ENCODE data around the gene TMEM115.
A peak's percentile ranks its signal among the peaks of the same experiment; 100 is the strongest.

The TMEM115 gene

GRCh38 chr3:50358911-50359759 lies at the start of gene TMEM115:
Gene TMEM115, minus strand, starts transcription at chr3:50359521. Its CDS starts 458 bp downstream, at chr3:50359063.
- H3K27ac Mint-ChIP-seq = peak within 1 kb of the TSS; percentile 99
- H3K9me3 Mint-ChIP-seq = no peaks in the 10 kb centered on the region
- H3K36me3 Mint-ChIP-seq = peaks cover 12 to 30% of the 10 kb centered on the region in 2 donors
- H3K4me3 Mint-ChIP-seq = peak within 1 kb of the TSS; percentile 96 to 99
- no peaks in the 10 kb centered on the region for H3K27me3 Mint-ChIP-seq
- peak; percentile 100 for ATAC-seq (replicated peaks)
- peak; percentile 94 for DNase-seq
- peaks cover 40 to 53% of the 10 kb centered on the region in 2 donors for H3K4me1 Mint-ChIP-seq

GRCh38 chr3:50408443-50408944 lies 49.2 kb upstream of the TMEM115 start:
- ATAC-seq (replicated peaks) (no peak), DNase-seq (no peak)
- H3K9me3 Mint-ChIP-seq = peaks cover 0 to 4% of the 10 kb centered on the region in 2 donors
- peaks cover 18 to 19% of the 10 kb centered on the region in 2 donors for H3K27me3 Mint-ChIP-seq
- no peak overlapping the region for H3K27ac Mint-ChIP-seq
- no peaks in the 10 kb centered on the region for H3K36me3 Mint-ChIP-seq
- H3K4me1 Mint-ChIP-seq = peaks cover 0 to 2% of the 10 kb centered on the region in 2 donors
- H3K4me3 Mint-ChIP-seq = no peak overlapping the region

- H3K27ac Mint-ChIP-seq = no peak overlapping the region
- H3K9me3 Mint-ChIP-seq = peaks cover 0 to 4% of the 10 kb centered on the region in 2 donors
- H3K4me1 Mint-ChIP-seq = peaks cover 0 to 2% of the 10 kb centered on the region in 2 donors
- no peak for DNase-seq
- H3K27me3 Mint-ChIP-seq = peaks cover 10 to 17% of the 10 kb centered on the region in 2 donors
- H3K36me3 Mint-ChIP-seq = no peaks in the 10 kb centered on the region
- ATAC-seq (replicated peaks) = no peak
- H3K4me3 Mint-ChIP-seq = no peak overlapping the region
These were observed 47.2 kb upstream of the TMEM115 start for GRCh38 chr3:50406487-50406886.

- no peaks in the 10 kb centered on the region for H3K4me1 Mint-ChIP-seq
- DNase-seq = no peak
- H3K27me3 Mint-ChIP-seq = peaks cover 10 to 17% of the 10 kb centered on the region in 2 donors
- peaks cover 0 to 4% of the 10 kb centered on the region in 2 donors for H3K9me3 Mint-ChIP-seq
- no peak for ATAC-seq (replicated peaks)
- H3K27ac Mint-ChIP-seq = no peak overlapping the region
- no peak overlapping the region for H3K4me3 Mint-ChIP-seq
- H3K36me3 Mint-ChIP-seq = no peaks in the 10 kb centered on the region
These were observed 45.9 kb upstream of the TMEM115 start for GRCh38 chr3:50405249-50405648.

- H3K4me1 Mint-ChIP-seq = no peaks in the 10 kb centered on the region
- no peaks in the 10 kb centered on the region for H3K36me3 Mint-ChIP-seq
- peaks cover 10 to 17% of the 10 kb centered on the region in 2 donors for H3K27me3 Mint-ChIP-seq
- peaks cover 0 to 4% of the 10 kb centered on the region in 2 donors for H3K9me3 Mint-ChIP-seq
- H3K4me3 Mint-ChIP-seq = no peak overlapping the region
- no peak for ATAC-seq (replicated peaks)
- no peak for DNase-seq
- no peak overlapping the region for H3K27ac Mint-ChIP-seq
These were observed 42.8 kb upstream of the TMEM115 start for GRCh38 chr3:50401978-50402595.

GRCh38 chr3:50396502-50396901 lies 37.2 kb upstream of the TMEM115 start:
- Mint-ChIP-seq H3K27ac (no peak overlapping the region), H3K27me3 (peaks cover 0 to 6% of the 10 kb centered on the region in 2 donors), H3K4me3 (no peak overlapping the region), H3K4me1 (peaks cover 0 to 10% of the 10 kb centered on the region in 2 donors), H3K9me3 (no peaks in the 10 kb centered on the region), H3K36me3 (no peaks in the 10 kb centered on the region)
- DNase-seq = no peak
- no peak for ATAC-seq (replicated peaks)

- Mint-ChIP-seq H3K4me1 (peaks cover 0 to 10% of the 10 kb centered on the region in 2 donors), H3K9me3 (no peaks in the 10 kb centered on the region), H3K27ac (no peak overlapping the region), H3K4me3 (no peak overlapping the region), H3K27me3 (peaks cover 0 to 6% of the 10 kb centered on the region in 2 donors), H3K36me3 (no peaks in the 10 kb centered on the region)
- no peak for DNase-seq
- ATAC-seq (replicated peaks) = peak; percentile 30 to 52
These were observed 35.9 kb upstream of the TMEM115 start for GRCh38 chr3:50395070-50395860.

- ATAC-seq (replicated peaks) (no peak), DNase-seq (no peak)
- Mint-ChIP-seq H3K4me3 (no peak overlapping the region), H3K36me3 (no peaks in the 10 kb centered on the region), H3K27me3 (peaks cover 0 to 6% of the 10 kb centered on the region in 2 donors), H3K9me3 (no peaks in the 10 kb centered on the region), H3K27ac (no peak overlapping the region), H3K4me1 (peaks cover 0 to 10% of the 10 kb centered on the region in 2 donors)
These were observed 33.7 kb upstream of the TMEM115 start for GRCh38 chr3:50393061-50393460.

GRCh38 chr3:50392101-50392715 lies 32.9 kb upstream of the TMEM115 start:
- ATAC-seq (replicated peaks) = no peak
- no peak for DNase-seq
- no peak overlapping the region for H3K27ac Mint-ChIP-seq
- no peaks in the 10 kb centered on the region for H3K9me3 Mint-ChIP-seq
- peaks cover 0 to 6% of the 10 kb centered on the region in 2 donors for H3K27me3 Mint-ChIP-seq
- H3K36me3 Mint-ChIP-seq = no peaks in the 10 kb centered on the region
- H3K4me1 Mint-ChIP-seq = peaks cover 0 to 10% of the 10 kb centered on the region in 2 donors
- H3K4me3 Mint-ChIP-seq = no peak overlapping the region

- Mint-ChIP-seq H3K4me3 (no peak overlapping the region), H3K4me1 (peaks cover 0 to 6% of the 10 kb centered on the region in 2 donors), H3K9me3 (no peaks in the 10 kb centered on the region), H3K27me3 (peaks cover 0 to 11% of the 10 kb centered on the region in 2 donors), H3K27ac (no peak overlapping the region), H3K36me3 (no peaks in the 10 kb centered on the region)
- no peak for DNase-seq
- ATAC-seq (replicated peaks) = no peak
These were observed 31.3 kb upstream of the TMEM115 start for GRCh38 chr3:50390508-50391224.

GRCh38 chr3:50389414-50389767 lies 30.1 kb upstream of the TMEM115 start:
- ATAC-seq (replicated peaks) = no peak
- H3K27me3 Mint-ChIP-seq = peaks cover 0 to 19% of the 10 kb centered on the region in 2 donors
- H3K27ac Mint-ChIP-seq = no peak overlapping the region

GRCh38 chr3:50388720-50389413 lies 29.5 kb upstream of the TMEM115 start:
- DNase-seq (no peak), ATAC-seq (replicated peaks) (no peak)
- Mint-ChIP-seq H3K27ac (no peak overlapping the region), H3K36me3 (no peaks in the 10 kb centered on the region), H3K9me3 (no peaks in the 10 kb centered on the region), H3K27me3 (peaks cover 0 to 16% of the 10 kb centered on the region in 2 donors), H3K4me1 (peaks cover 0 to 6% of the 10 kb centered on the region in 2 donors), H3K4me3 (no peak overlapping the region)

More at GRCh38 chr3:50389414-50389767, 30.1 kb upstream of the TMEM115 start:
- no peak for DNase-seq
- no peaks in the 10 kb centered on the region for H3K36me3 Mint-ChIP-seq
- no peaks in the 10 kb centered on the region for H3K9me3 Mint-ChIP-seq
- H3K4me1 Mint-ChIP-seq = peaks cover 0 to 6% of the 10 kb centered on the region in 2 donors
- no peak overlapping the region for H3K4me3 Mint-ChIP-seq

Data from stimulated activated naive B cell treated with anti-CD40 and anti-IgM and Interleukin-4, amounts not matched to agents 10 μg/mL and 1 μg/mL and 100 μg/mL, for 72 hours (primary cell).